HG02623 (cell line): ENCODE measurements around the gene GH1.
"Not testable (repeated sequence)": the region's sequence is repeated elsewhere in the genome, so short reads cannot be mapped to it uniquely, and the experiment has no call there.

Experiments
- ATAC-seq: cut with Tn5 transposase; IDR thresholded peaks from one replicate; pipeline ENCODE4 v1.9.1; 2021; ENCODE audit warnings: moderate library complexity; ENCODE audit not compliant: unreplicated experiment

GH1 gene

DNA sequence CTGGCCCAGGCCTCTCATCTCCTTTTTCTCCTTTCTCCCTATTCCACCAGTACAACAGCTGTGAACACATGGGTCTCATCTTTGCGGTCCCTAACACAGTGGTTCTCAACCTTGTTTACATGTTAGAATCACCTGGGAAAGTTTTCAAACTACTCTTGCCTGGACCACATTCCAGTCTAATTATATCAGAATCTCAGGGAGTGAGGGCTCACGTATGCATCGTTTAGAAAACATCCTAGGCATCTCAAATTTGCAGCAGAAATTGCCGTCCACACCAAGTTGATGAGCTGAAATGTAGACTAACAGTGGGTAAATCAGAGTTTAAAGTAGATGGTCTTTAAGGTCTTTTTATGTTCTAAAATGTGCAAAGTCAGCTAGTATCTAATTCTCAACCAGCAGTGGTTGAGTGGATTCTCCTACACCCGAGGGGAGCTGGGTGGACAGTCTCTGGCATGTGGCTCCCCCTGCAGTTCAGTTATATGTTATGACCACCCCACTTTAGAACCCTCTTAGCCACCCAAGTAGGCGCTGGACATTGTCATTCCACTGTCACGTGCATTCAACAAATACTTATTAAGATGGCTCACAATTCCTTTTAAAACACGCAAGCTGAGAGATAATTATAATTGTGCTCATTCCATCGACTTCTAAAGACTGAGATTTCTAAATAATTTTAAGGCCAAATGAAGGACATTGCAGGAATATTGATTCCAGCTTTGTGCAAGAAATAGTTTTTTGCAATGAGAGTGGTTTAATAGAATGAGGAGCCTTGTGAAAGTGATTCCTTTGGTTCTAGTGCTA is 48.9 kb downstream of the GH1 start:
- not testable (repeated sequence) for ATAC-seq
